Endodermal cell (in vitro differentiated cells): Measurements from ENCODE around the gene MRO. TPM values are rescaled to one million over a fixed set of nuclear protein-coding genes. Genes with fewer than 3 reads are reported as not detected.
A peak's percentile ranks its signal among the peaks of the same experiment; 100 is the strongest.

Source experiments
- DNase-seq: peaks from one replicate; pipeline ENCODE4 v3.0.0-alpha.2; 2017
- H3K27ac ChIP-seq: 2 replicates; pipeline ENCODE4 v1.5.1; 2013; ENCODE audit warnings: mild to moderate bottlenecking, low read depth, low read length, moderate library complexity
- H3K27me3 ChIP-seq: 2 replicates; pipeline ENCODE4 v1.6.1; 2013; ENCODE audit warnings: mild to moderate bottlenecking, low read length, moderate library complexity; ENCODE audit not compliant: insufficient read depth, control insufficient read depth, poor library complexity, severe bottlenecking
- H3K36me3 ChIP-seq: 2 replicates; pipeline ENCODE4 v1.7.0; 2013; ENCODE audit warnings: mild to moderate bottlenecking, low read length, moderate library complexity; ENCODE audit not compliant: control insufficient read depth, insufficient read depth
- H3K4me1 ChIP-seq: one replicate; pipeline ENCODE4 v1.7.0; 2013; ENCODE audit warnings: low read length; ENCODE audit not compliant: control insufficient read depth, insufficient read depth
- H3K4me3 ChIP-seq: 2 replicates; pipeline ENCODE4 v1.5.1; 2013; ENCODE audit warnings: mild to moderate bottlenecking, low read length, moderate library complexity
- H3K9ac ChIP-seq: 2 replicates; pipeline ENCODE4 v1.6.1; 2013; ENCODE audit warnings: mild to moderate bottlenecking, low read length, moderate library complexity; ENCODE audit not compliant: poor library complexity, severe bottlenecking; ENCODE audit errors: extremely low read depth
- H3K9me3 ChIP-seq: 2 replicates; pipeline ENCODE4 v1.6.1; 2013; ENCODE audit warnings: mild to moderate bottlenecking, low read length, moderate library complexity; ENCODE audit not compliant: control insufficient read depth
- H3K27ac Mint-ChIP-seq: 2 replicates; pipeline ENCODE4 v1.8.0; 2020; ENCODE audit warnings: mixed read lengths
- H3K27me3 Mint-ChIP-seq: 2 replicates; pipeline ENCODE4 v1.8.0; 2021; ENCODE audit warnings: mild to moderate bottlenecking, mixed read lengths; ENCODE audit not compliant: insufficient read depth
- H3K36me3 Mint-ChIP-seq: 2 replicates; pipeline ENCODE4 v1.8.0; 2020; ENCODE audit warnings: low read depth, mixed read lengths
- H3K4me1 Mint-ChIP-seq: 2 replicates; pipeline ENCODE4 v1.8.0; 2020; ENCODE audit warnings: mixed read lengths
- H3K4me3 Mint-ChIP-seq: 2 replicates; pipeline ENCODE4 v1.8.0; 2020; ENCODE audit warnings: mild to moderate bottlenecking, moderate library complexity, mixed read lengths
- H3K9me3 Mint-ChIP-seq: 2 replicates; pipeline ENCODE4 v1.8.0; 2020; ENCODE audit warnings: mild to moderate bottlenecking, mixed read lengths
- CTCF ChIP-seq: fragments of 200-600 bp; sonication (generic); conservative IDR thresholded peaks from 2 replicates; pipeline ENCODE4 v1.5.0; 2021; ENCODE audit warnings: antibody characterized with exemption, mild to moderate bottlenecking
- WGBS, 2 experiments: methylation state at CpG; one replicate each; pipeline versions ENCODE4 v1.1.5 to v1.1.7; 2013; ENCODE audit warnings: missing lambda C conversion rate in 2 of 2, mixed read lengths in 1 of 2; ENCODE audit not compliant: insufficient coverage in 1 of 2, insufficient read length in 1 of 2; 5-methylcytosine and 5-hydroxymethylcytosine counted together
- total RNA-seq, 2 donors: library from RNA; stranded (reverse); fragmentation: NEBNext Ultra II Directional in 1 of 2; extraction: Animal tissue kit (Norgen Biotek cat#: 25700) in 1 of 2; gene quantifications; 2 replicates in 1 of 2; 3 replicates in 1 of 2; pipeline ENCODE4 v1.2.1, GENCODE V29; 2021

The MRO gene
- total RNA-seq, 2 donors from 2014 or later = 0.35 to 0.55 TPM

GRCh38 chr18:50747849-50748242 is 72.0 kb downstream of the MRO start:
- Mint-ChIP-seq H3K36me3 (no peaks in the 10 kb centered on the region), H3K9me3 (peaks cover 19% of the 10 kb centered on the region), H3K27ac (peak overlapping the region; percentile 74), H3K4me1 (peaks cover 52% of the 10 kb centered on the region), H3K27me3 (peaks cover 2% of the 10 kb centered on the region), H3K4me3 (peak overlapping the region; percentile 22)
- peaks cover 10% of the 10 kb centered on the region for H3K4me1 ChIP-seq
- WGBS, 2 experiments = 0% methylated on average over 1 of the region's 1 CpG
- no peak overlapping the region for H3K9ac ChIP-seq
- DNase-seq = peak; percentile 17
- no peak for TF ChIP-seq CTCF
- peak overlapping the region; percentile 95 for H3K27ac ChIP-seq
- H3K4me3 ChIP-seq = peak overlapping the region; percentile 56
- H3K9me3 ChIP-seq = peaks cover 13% of the 10 kb centered on the region
- no peaks in the 10 kb centered on the region for H3K36me3 ChIP-seq
- no peaks in the 10 kb centered on the region for H3K27me3 ChIP-seq

- H3K4me3 ChIP-seq = no peak overlapping the region
- DNase-seq = no peak
- TF ChIP-seq CTCF = no peak
- Mint-ChIP-seq H3K9me3 (peaks cover 19% of the 10 kb centered on the region), H3K27me3 (no peaks in the 10 kb centered on the region), H3K4me1 (peaks cover 44% of the 10 kb centered on the region), H3K36me3 (no peaks in the 10 kb centered on the region), H3K4me3 (no peak overlapping the region), H3K27ac (no peak overlapping the region)
- H3K36me3 ChIP-seq = no peaks in the 10 kb centered on the region
- 88 to 96% methylated on average over 5 of the region's 5 CpGs for WGBS, 2 experiments
- H3K9ac ChIP-seq = no peak overlapping the region
- H3K4me1 ChIP-seq = peaks cover 10% of the 10 kb centered on the region
- H3K27ac ChIP-seq = no peak overlapping the region
- no peaks in the 10 kb centered on the region for H3K27me3 ChIP-seq
- H3K9me3 ChIP-seq = peaks cover 13% of the 10 kb centered on the region
Measured at GRCh38 chr18:50745945-50746344, 73.9 kb downstream of the MRO start.

Other genes with a start within 250 kb of the MRO start
- gene ME2, start 59.1 kb upstream of the MRO start, total RNA-seq = 10 to 100 TPM; 72.8 to 74.4 TPM
- 1 to 10 TPM; 5.1 to 7.4 TPM for gene ELAC1, start 148.0 kb upstream of the MRO start, total RNA-seq
- 100 to 1,000 TPM; 132 to 133 TPM for gene SMAD4, start 210.2 kb upstream of the MRO start, total RNA-seq